Transverse colon (tissue), 4 donors: ENCODE measurements around the gene MIA.

ENCODE experiments used
- POLR2A ChIP-seq: fragments of 450-650 bp; IDR thresholded peaks from one replicate; pipeline ENCODE4 v1.6.1; 2016; ENCODE audit warnings: antibody characterized with exemption, mild to moderate bottlenecking, moderate library complexity
- POLR2AphosphoS5 ChIP-seq, 3 donors: sonication (generic); formaldehyde crosslinking; IDR thresholded peaks; one replicate each; pipeline ENCODE4 v1.6.1; 2016; ENCODE audit warnings: antibody characterized with exemption in 3 of 3
- TF ChIP-seq, protein P1 (sequence below), 5 experiments: fragments of 200-600 bp in 3 of 5; fragments of 450-650 bp in 2 of 5; sonication (generic) in 3 of 5; IDR thresholded peaks; 1 replicate in 2 of 5; 2 replicates in 3 of 5; pipeline ENCODE4 v1.5.1; 2016 to 2017; ENCODE audit warnings: antibody characterized with exemption in 5 of 5, inconsistent platforms in 3 of 5, mild to moderate bottlenecking in 2 of 5, moderate library complexity in 1 of 5

DNA sequence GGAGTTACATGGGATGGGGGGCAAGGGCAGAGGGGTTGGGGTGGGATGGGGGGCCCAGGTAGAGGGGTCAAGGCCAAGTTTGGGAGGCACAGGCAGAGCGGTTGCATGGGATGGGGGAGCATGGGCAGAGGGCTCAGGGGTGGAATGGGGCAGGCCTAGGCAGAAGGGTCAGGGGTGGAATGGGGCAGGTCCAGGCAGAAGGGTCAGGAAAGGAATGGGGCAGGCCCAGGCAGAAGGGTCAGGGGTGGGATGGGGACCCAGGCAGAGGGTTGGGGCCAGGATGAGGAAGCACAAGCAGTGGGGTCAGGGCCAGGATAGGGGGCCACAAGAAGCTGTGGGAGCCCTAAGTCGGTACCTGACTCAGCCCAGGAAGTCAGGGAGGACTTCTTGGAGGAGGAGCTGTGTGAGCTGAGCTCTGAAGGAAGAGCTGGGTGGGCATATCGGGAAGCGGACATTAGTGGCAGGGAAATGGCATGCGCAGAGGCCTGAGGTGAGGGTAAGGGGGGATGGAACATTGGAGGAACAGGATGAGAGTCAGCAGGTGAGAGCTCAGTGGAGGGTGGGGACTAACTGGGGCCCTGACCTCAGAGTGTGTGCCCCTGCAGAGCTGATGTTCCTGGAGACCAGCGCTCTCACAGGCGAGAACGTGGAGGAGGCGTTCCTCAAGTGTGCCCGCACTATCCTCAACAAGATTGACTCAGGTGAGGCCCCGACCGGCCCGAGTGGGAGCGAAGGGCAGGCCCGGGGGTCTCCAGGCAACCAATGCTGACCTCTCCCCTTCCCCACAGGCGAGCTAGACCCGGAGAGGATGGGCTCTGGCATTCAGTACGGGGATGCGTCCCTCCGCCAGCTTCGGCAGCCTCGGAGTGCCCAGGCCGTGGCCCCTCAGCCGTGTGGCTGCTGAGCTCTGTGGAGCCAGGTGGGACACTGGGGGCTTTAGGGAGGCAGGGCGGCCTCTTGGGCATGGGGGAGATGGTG, 11.0 kb downstream of the MIA start:
- no peak for TF ChIP-seq POLR2A
- TF ChIP-seq, protein P1, sequence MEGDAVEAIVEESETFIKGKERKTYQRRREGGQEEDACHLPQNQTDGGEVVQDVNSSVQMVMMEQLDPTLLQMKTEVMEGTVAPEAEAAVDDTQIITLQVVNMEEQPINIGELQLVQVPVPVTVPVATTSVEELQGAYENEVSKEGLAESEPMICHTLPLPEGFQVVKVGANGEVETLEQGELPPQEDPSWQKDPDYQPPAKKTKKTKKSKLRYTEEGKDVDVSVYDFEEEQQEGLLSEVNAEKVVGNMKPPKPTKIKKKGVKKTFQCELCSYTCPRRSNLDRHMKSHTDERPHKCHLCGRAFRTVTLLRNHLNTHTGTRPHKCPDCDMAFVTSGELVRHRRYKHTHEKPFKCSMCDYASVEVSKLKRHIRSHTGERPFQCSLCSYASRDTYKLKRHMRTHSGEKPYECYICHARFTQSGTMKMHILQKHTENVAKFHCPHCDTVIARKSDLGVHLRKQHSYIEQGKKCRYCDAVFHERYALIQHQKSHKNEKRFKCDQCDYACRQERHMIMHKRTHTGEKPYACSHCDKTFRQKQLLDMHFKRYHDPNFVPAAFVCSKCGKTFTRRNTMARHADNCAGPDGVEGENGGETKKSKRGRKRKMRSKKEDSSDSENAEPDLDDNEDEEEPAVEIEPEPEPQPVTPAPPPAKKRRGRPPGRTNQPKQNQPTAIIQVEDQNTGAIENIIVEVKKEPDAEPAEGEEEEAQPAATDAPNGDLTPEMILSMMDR (IDR thresholded peaks at IDR 0.05), result no peak
- no peak for TF ChIP-seq POLR2AphosphoS5 (IDR thresholded peaks at IDR 0.05)
